Liver (tissue), 3 donors: ENCODE measurements around the gene TRPM8.

Source experiments
- EGR1 ChIP-seq, 2 donors: IDR thresholded peaks; 2 replicates each; pipeline ENCODE4 v1.6.1; 2016 to 2018; ENCODE audit warnings: antibody characterized with exemption in 2 of 2, low read depth in 2 of 2
- TF ChIP-seq, protein P1 (sequence below): fragments of 150-350 bp; IDR thresholded peaks from 2 replicates; pipeline ENCODE4 v1.5.1; 2017; ENCODE audit warnings: improper control_type of control experiment, low read depth, low read length; ENCODE audit not compliant: missing input control
- donor health status: healthy.
- donor health status: healthy.

- TF ChIP-seq, protein P1, sequence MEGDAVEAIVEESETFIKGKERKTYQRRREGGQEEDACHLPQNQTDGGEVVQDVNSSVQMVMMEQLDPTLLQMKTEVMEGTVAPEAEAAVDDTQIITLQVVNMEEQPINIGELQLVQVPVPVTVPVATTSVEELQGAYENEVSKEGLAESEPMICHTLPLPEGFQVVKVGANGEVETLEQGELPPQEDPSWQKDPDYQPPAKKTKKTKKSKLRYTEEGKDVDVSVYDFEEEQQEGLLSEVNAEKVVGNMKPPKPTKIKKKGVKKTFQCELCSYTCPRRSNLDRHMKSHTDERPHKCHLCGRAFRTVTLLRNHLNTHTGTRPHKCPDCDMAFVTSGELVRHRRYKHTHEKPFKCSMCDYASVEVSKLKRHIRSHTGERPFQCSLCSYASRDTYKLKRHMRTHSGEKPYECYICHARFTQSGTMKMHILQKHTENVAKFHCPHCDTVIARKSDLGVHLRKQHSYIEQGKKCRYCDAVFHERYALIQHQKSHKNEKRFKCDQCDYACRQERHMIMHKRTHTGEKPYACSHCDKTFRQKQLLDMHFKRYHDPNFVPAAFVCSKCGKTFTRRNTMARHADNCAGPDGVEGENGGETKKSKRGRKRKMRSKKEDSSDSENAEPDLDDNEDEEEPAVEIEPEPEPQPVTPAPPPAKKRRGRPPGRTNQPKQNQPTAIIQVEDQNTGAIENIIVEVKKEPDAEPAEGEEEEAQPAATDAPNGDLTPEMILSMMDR = no peak
- TF ChIP-seq EGR1 (IDR thresholded peaks at IDR 0.05; ENCODE audit: low read depth in 2 of 2) = no peak
These were observed 17.4 kb downstream of the TRPM8 start for GRCh38 chr2:233934524-233934923.
